Mesodermal cell (in vitro differentiated cells): ENCODE measurements around the gene DST.

Experiments used
- H3K27ac ChIP-seq: 2 replicates; pipeline ENCODE4 v1.7.0; 2013; ENCODE audit warnings: mild to moderate bottlenecking, low read depth, low read length, moderate library complexity; ENCODE audit not compliant: severe bottlenecking
- H3K36me3 ChIP-seq: 2 replicates; pipeline ENCODE4 v1.7.1; 2013; ENCODE audit warnings: mild to moderate bottlenecking, low read length, moderate library complexity; ENCODE audit not compliant: control insufficient read depth, insufficient read depth
- H3K4me1 ChIP-seq: one replicate; pipeline ENCODE4 v1.7.1; 2013; ENCODE audit warnings: mild to moderate bottlenecking, low read length; ENCODE audit not compliant: insufficient read depth, control insufficient read depth, poor library complexity, severe bottlenecking
- H3K4me3 ChIP-seq: 2 replicates; pipeline ENCODE4 v1.7.0; 2013; ENCODE audit warnings: low read length, control low read depth, mild to moderate bottlenecking; ENCODE audit not compliant: insufficient read depth, poor library complexity, severe bottlenecking; ENCODE audit errors: extremely low read depth
- H3K9me3 ChIP-seq: 2 replicates; pipeline ENCODE4 v1.7.1; 2013; ENCODE audit warnings: mild to moderate bottlenecking, low read length, moderate library complexity; ENCODE audit not compliant: control insufficient read depth
- WGBS, 2 experiments: methylation state at CpG; one replicate each; pipeline ENCODE4 v1.1.5; 2013; ENCODE audit warnings: missing lambda C conversion rate in 2 of 2; ENCODE audit not compliant: insufficient coverage in 2 of 2; 5-methylcytosine and 5-hydroxymethylcytosine counted together

DST gene

DNA sequence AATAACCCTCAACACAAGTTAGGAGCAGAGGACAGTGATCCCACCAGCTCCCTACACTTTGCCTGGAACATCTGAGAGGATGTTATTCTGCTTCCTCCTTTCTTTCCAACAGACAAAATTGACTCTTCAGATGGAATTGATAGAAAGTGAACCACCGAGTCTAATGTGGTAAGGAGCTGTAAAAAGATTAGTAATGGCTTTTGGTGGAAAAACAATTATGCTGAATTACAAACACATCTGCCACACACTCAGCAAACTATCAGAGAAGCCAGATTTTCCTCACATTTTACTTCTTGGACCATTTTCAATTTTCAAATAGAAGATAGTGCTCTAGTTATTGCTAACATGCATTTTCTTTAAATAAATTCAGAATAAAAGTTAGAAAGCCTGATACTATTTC, 223.5 kb downstream of the DST start:
- Histone ChIP-seq H3K4me3 (no peak overlapping the region), H3K4me1 (no peaks in the 10 kb centered on the region), H3K27ac (no peak overlapping the region), H3K36me3 (no peaks in the 10 kb centered on the region), H3K9me3 (no peaks in the 10 kb centered on the region)
- WGBS, 2 experiments, result no CpG with 5 or more reads among the region's 1 CpG

DNA sequence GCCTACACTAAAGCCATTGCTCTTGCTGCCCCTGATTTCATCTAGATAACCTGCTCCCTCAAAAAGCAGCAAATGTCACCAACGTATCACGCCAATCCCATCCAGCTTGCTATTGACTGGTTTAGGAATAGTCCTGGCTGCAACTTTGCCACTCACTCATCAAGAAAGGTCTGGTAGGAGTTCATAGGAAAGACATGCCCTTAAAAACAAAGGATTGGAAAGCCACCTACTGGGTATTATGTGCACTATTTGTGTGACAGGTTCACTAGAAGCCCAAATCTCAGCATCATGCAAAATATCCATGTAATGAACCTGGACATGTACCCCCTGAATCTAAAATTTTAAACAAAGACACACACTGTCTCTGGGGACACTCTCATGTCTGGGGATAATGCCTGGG, 224.9 kb downstream of the DST start:
- H3K4me1 ChIP-seq, result no peaks in the 10 kb centered on the region
- no peaks in the 10 kb centered on the region for H3K9me3 ChIP-seq
- no peak overlapping the region for H3K4me3 ChIP-seq
- H3K36me3 ChIP-seq, result no peaks in the 10 kb centered on the region
- WGBS, 2 experiments, result no CpG with 5 or more reads among the region's 2 CpGs
- no peak overlapping the region for H3K27ac ChIP-seq

DNA sequence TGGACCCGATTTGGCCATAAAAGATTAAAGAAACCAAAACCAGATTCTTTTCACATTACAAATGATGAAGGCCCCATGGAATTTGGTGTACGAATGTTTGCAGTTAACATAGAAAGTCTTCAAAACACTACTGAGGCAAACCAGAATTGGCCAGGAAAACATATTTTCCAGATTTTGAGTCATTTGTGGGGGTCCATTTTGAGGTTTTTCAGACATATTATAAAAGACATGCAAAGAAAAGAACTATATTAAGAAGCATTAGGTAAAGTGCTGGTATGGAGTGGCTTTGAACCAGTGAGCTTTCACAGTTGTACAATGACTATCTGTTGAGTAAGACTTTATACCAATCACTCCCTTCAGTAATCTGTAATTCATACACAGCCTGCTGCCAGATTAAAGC, 226.4 kb downstream of the DST start:
- no peaks in the 10 kb centered on the region for H3K4me1 ChIP-seq
- H3K27ac ChIP-seq, result no peak overlapping the region
- H3K9me3 ChIP-seq, result no peaks in the 10 kb centered on the region
- H3K36me3 ChIP-seq, result no peaks in the 10 kb centered on the region
- 100% methylated on average over 1 of the region's 2 CpGs; no CpG with 5 or more reads in 1 of the 2 experiments for WGBS, 2 experiments
- no peak overlapping the region for H3K4me3 ChIP-seq

DNA sequence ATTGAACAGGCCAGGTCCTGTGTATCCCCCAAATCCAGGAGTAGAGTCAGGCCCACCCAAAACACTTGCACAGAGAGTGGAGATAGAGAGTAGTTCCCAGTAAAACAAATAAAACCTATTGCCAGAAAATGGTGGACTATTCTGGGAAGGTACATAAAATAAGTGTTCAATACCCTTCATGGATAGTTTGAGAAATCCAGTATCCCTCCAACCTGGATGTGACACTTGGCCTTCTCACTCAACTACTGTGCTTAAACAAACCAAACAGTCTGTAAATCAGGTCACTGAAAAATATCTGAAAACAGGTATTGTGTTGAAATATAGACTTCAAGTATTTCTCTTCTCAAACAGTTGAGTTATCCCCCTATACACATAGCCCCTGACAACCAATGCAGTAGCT, 233.7 kb downstream of the DST start:
- no peaks in the 10 kb centered on the region for H3K9me3 ChIP-seq
- H3K36me3 ChIP-seq, result no peaks in the 10 kb centered on the region
- no peaks in the 10 kb centered on the region for H3K4me1 ChIP-seq
- H3K27ac ChIP-seq, result no peak overlapping the region
- H3K4me3 ChIP-seq, result no peak overlapping the region
